ENCODE data around the gene RTN4R. TPM values are rescaled to one million over a fixed set of nuclear protein-coding genes. Genes with fewer than 3 reads are reported as not detected.

RTN4R gene
- total and polyA plus RNA-seq, 3 donors from 2014 or later = 2.1 to 6.1 (median 5.1) TPM

- H3K4me3 ChIP-seq = no peak overlapping the region
- WGBS, 2 donors = 76% methylated on average over 5 to 8 of the region's 9 CpGs
- no peaks in the 10 kb centered on the region for H3K27me3 ChIP-seq
- H3K9me3 ChIP-seq = no peaks in the 10 kb centered on the region
- no peak overlapping the region for H3K27ac ChIP-seq
- intact Hi-C loops (cut with DNase I; ENCODE audit: low total_unique reads) = no loop called here
- H3K4me1 ChIP-seq = peaks cover 15% of the 10 kb centered on the region
- TF ChIP-seq CTCF (IDR thresholded peaks at IDR 0.05) (no peak), POLR2A (IDR thresholded peaks at IDR 0.05) (no peak)
- no peaks in the 10 kb centered on the region for H3K36me3 ChIP-seq (ENCODE audit: low read depth, missing control alignments)
- DNase-seq = no peak
Observed at GRCh38 chr22:20210473-20211059, 57.6 kb downstream of the RTN4R start.

GRCh38 chr22:20209761-20210250, 58.3 kb downstream of the RTN4R start:
- H3K9me3 ChIP-seq = no peaks in the 10 kb centered on the region
- no peaks in the 10 kb centered on the region for H3K27me3 ChIP-seq
- no peak for TF ChIP-seq CTCF (IDR thresholded peaks at IDR 0.05)
- no peak for TF ChIP-seq POLR2A (IDR thresholded peaks at IDR 0.05)
- peaks cover 15% of the 10 kb centered on the region for H3K4me1 ChIP-seq
- WGBS, 2 donors = 95% methylated on average over 11 of the region's 11 CpGs; no CpG with 5 or more reads in 1 of the 2 donors
- no peak overlapping the region for H3K4me3 ChIP-seq
- intact Hi-C loops (cut with DNase I; ENCODE audit: low total_unique reads) = no loop called here
- H3K27ac ChIP-seq = no peak overlapping the region
- DNase-seq = no peak
- H3K36me3 ChIP-seq (ENCODE audit: low read depth, missing control alignments) = no peaks in the 10 kb centered on the region

GRCh38 chr22:20208713-20209310, 59.3 kb downstream of the RTN4R start:
- no peak overlapping the region for H3K27ac ChIP-seq
- no peak overlapping the region for H3K4me3 ChIP-seq
- intact Hi-C loops (cut with DNase I; ENCODE audit: low total_unique reads) = no loop called here
- TF ChIP-seq POLR2A (IDR thresholded peaks at IDR 0.05) (no peak), CTCF (IDR thresholded peaks at IDR 0.05) (no peak)
- no peaks in the 10 kb centered on the region for H3K27me3 ChIP-seq
- H3K9me3 ChIP-seq = no peaks in the 10 kb centered on the region
- H3K4me1 ChIP-seq = peaks cover 16% of the 10 kb centered on the region
- 90 to 92% methylated on average over 6 to 15 of the region's 15 CpGs for WGBS, 2 donors
- H3K36me3 ChIP-seq (ENCODE audit: low read depth, missing control alignments) = no peaks in the 10 kb centered on the region
- no peak for DNase-seq

GRCh38 chr22:20207277-20208025, 60.7 kb downstream of the RTN4R start:
- Histone ChIP-seq H3K4me1 (peaks cover 27% of the 10 kb centered on the region), H3K9me3 (no peaks in the 10 kb centered on the region), H3K27ac (no peak overlapping the region), H3K27me3 (no peaks in the 10 kb centered on the region), H3K4me3 (no peak overlapping the region), H3K36me3 (ENCODE audit: low read depth, missing control alignments) (no peaks in the 10 kb centered on the region)
- intact Hi-C loops (cut with DNase I; ENCODE audit: low total_unique reads) = no loop called here
- TF ChIP-seq CTCF (IDR thresholded peaks at IDR 0.05) (no peak), POLR2A (IDR thresholded peaks at IDR 0.05) (no peak)
- 80% methylated on average over 4 to 8 of the region's 11 CpGs for whole genome bisulfite sequencing, 2 donors
- DNase-seq = no peak

Measured in testis (tissue), 3 donors.